Heart left ventricle (tissue), 13 donors: ENCODE data around the gene SH3BGR.

Experiments
- POLR2A ChIP-seq, 2 donors: fragments of 450-650 bp; IDR thresholded peaks; one replicate each; pipeline ENCODE4 v1.6.1; 2017; ENCODE audit warnings: antibody characterized with exemption in 2 of 2, mild to moderate bottlenecking in 2 of 2, moderate library complexity in 2 of 2
- TF ChIP-seq, protein P1 (sequence below), 12 donors: fragments of 200-600 bp; sonication (generic) in 4 of 12; IDR thresholded peaks; one replicate each; pipeline versions ENCODE4 v1.5.0 to v1.8.0; 2018 to 2022; ENCODE audit warnings: antibody characterized with exemption in 12 of 12, mild to moderate bottlenecking in 5 of 12
- donor health status: ischemic (EF 13 %, LVEDD 7.1; RV severe dilation, severe dysfunction).
- donor health status: DM: no; HTN: yes; CAD: no.
- donor health status: DM: no; HTN: no; CAD: no.
- donor health status: ischemic (EF 25% LVEDD 6.9; RV normal size, moderate dysfunction).
- donor health status: ischemic (EF 25% LVEDD 5.7; RV mildly dilated, moderate dysfunction).
- donor health status: ischemic (EF 35%, LVEDD 5.7; RV mildly dilated, moderate dysfunction).
- donor health status: nonischemic (EF 11% LVEDD 7.7; RV severe dilation, severe dysfunction).
- donor health status: DM: yes; HTN: yes; CAD: no.
- donor health status: PGD.
- donor health status: ischemic (EF 29% LVEDD 5.4; RV normal size, mild dysfunction).
- donor health status: nonischemic (EF 23%, LVEDD 6.1; RV moderate dilation, normal function).

DNA sequence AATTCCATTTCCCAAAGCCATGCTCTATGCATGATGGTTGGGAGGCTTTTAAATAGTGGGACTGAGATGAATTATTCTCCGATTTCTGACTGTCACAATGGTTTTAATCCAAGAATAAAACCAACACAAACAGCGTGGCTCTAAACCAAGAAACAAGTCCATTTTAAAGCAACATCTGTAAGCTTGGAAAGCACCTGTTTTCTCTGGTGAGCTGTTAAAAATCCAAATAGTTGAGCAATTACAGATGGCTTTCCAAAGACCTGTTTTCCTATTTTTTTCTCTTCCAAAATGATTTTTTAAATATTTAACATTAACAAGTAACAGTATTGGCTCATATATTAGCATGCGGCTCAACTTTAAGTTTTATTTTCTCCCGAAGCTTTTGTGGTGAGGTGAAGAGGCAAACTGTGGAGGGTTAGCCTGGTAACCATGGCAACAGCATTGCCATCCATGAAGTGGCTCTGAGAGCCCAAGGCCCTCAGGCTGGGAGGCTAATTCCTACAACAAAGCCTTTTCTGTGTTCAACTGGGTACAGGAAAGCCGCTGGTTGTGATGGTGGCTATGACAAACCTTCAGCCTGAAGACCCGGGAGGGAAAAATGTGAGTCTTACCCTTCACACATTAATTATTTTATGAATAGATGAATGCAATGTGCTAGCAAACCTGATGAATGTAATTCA lies 104.3 kb downstream of the SH3BGR start:
- TF ChIP-seq, protein P1, sequence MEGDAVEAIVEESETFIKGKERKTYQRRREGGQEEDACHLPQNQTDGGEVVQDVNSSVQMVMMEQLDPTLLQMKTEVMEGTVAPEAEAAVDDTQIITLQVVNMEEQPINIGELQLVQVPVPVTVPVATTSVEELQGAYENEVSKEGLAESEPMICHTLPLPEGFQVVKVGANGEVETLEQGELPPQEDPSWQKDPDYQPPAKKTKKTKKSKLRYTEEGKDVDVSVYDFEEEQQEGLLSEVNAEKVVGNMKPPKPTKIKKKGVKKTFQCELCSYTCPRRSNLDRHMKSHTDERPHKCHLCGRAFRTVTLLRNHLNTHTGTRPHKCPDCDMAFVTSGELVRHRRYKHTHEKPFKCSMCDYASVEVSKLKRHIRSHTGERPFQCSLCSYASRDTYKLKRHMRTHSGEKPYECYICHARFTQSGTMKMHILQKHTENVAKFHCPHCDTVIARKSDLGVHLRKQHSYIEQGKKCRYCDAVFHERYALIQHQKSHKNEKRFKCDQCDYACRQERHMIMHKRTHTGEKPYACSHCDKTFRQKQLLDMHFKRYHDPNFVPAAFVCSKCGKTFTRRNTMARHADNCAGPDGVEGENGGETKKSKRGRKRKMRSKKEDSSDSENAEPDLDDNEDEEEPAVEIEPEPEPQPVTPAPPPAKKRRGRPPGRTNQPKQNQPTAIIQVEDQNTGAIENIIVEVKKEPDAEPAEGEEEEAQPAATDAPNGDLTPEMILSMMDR (IDR thresholded peaks at IDR 0.05) = no peak
- TF ChIP-seq POLR2A (IDR thresholded peaks at IDR 0.05) = no peak
